SK-N-SH treated with all-trans-retinoic acid at 6 μM for 48 hours (cell line): ENCODE results near the gene ANKRD13D.

Experiments used
- ARNTL ChIP-seq: fragments of 450-650 bp; formaldehyde crosslinking; IDR thresholded peaks from 2 replicates; pipeline ENCODE4 v1.5.0; 2020; ENCODE audit warnings: low read depth, mild to moderate bottlenecking, moderate library complexity, borderline replicate concordance
- ESRRG ChIP-seq: fragments of 250-450 bp; sonication (Bioruptor Pico); IDR thresholded peaks from 2 replicates; pipeline ENCODE4 v1.6.1; 2021; ENCODE audit warnings: mild to moderate bottlenecking
- GLIS3 ChIP-seq: fragments of 250-450 bp; sonication (Bioruptor Pico); IDR thresholded peaks from 2 replicates; pipeline ENCODE4 v1.5.0; 2020; ENCODE audit warnings: mild to moderate bottlenecking, moderate library complexity
- ISL1 ChIP-seq: fragments of 250-450 bp; sonication (Bioruptor Pico); IDR thresholded peaks from 2 replicates; pipeline ENCODE4 v2.1.2; 2022; ENCODE audit warnings: mild to moderate bottlenecking, moderate library complexity
- OSR1 ChIP-seq: fragments of 250-450 bp; sonication (Bioruptor Pico); IDR thresholded peaks from 2 replicates; pipeline ENCODE4 v1.8.0; 2022; ENCODE audit warnings: moderate library complexity, mild to moderate bottlenecking, inconsistent platforms
- SNAI2 ChIP-seq: fragments of 250-450 bp; sonication (Bioruptor Pico); IDR thresholded peaks from 2 replicates; pipeline ENCODE4 v1.5.0; 2020; ENCODE audit warnings: mild to moderate bottlenecking, moderate library complexity
- TCF4 ChIP-seq: fragments of 250-450 bp; sonication (Bioruptor Pico); IDR thresholded peaks from 2 replicates; pipeline ENCODE4 v1.8.0; 2021; ENCODE audit warnings: mild to moderate bottlenecking, moderate library complexity, borderline replicate concordance
- ZFP3 ChIP-seq: fragments of 250-450 bp; sonication (Bioruptor Pico); IDR thresholded peaks from 2 replicates; pipeline ENCODE4 v1.5.0; 2020; ENCODE audit warnings: mild to moderate bottlenecking, moderate library complexity
- ZNF565 ChIP-seq: fragments of 450-650 bp; formaldehyde crosslinking; conservative IDR thresholded peaks from 2 replicates; pipeline ENCODE4 v1.5.0; 2020; ENCODE audit warnings: low read depth, mild to moderate bottlenecking, moderate library complexity
- TF ChIP-seq, protein P1 (sequence below): fragments of 250-450 bp; sonication (Bioruptor Pico); IDR thresholded peaks from 2 replicates; pipeline ENCODE4 v1.8.0; 2020; ENCODE audit warnings: mild to moderate bottlenecking, moderate library complexity, borderline replicate concordance
- TF ChIP-seq, protein P2 (sequence below): fragments of 250-450 bp; sonication (Bioruptor Pico); IDR thresholded peaks from 2 replicates; pipeline ENCODE4 v1.5.0; 2020; ENCODE audit warnings: mild to moderate bottlenecking, moderate library complexity
- TF ChIP-seq, protein P3 (sequence below): fragments of 250-450 bp; sonication (Bioruptor Pico); IDR thresholded peaks from 2 replicates; pipeline ENCODE4 v1.8.0; 2021; ENCODE audit warnings: low read depth, mild to moderate bottlenecking, moderate library complexity, borderline replicate concordance

DNA sequence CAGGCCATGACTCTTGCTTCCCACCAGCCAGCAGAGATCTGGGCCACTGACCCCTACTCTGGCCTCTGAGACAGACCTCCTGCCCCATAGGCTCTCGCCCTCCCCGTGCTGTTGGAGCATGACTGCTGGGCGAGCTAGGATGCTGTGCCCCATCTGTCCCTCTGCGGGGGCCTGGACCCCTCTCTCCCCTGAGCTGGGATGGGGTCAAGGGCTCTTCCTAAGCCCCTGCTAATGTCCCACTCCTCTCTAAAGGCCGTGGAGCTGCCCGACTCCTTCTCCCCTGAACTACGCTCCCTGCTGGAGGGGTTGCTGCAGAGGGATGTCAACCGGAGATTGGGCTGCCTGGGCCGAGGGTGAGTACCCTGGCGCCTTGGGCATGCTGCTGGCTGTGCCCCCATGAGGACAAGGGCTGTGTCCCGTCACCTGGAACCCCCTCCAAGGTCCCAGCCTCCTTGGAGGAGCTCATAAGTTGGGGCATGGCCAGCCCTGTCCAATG lies 6.2 kb upstream of the ANKRD13D start:
- TF ChIP-seq, protein P1, sequence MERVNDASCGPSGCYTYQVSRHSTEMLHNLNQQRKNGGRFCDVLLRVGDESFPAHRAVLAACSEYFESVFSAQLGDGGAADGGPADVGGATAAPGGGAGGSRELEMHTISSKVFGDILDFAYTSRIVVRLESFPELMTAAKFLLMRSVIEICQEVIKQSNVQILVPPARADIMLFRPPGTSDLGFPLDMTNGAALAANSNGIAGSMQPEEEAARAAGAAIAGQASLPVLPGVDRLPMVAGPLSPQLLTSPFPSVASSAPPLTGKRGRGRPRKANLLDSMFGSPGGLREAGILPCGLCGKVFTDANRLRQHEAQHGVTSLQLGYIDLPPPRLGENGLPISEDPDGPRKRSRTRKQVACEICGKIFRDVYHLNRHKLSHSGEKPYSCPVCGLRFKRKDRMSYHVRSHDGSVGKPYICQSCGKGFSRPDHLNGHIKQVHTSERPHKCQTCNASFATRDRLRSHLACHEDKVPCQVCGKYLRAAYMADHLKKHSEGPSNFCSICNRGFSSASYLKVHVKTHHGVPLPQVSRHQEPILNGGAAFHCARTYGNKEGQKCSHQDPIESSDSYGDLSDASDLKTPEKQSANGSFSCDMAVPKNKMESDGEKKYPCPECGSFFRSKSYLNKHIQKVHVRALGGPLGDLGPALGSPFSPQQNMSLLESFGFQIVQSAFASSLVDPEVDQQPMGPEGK (CRISPR knock-in tag): no peak
- TF ChIP-seq GLIS3 (CRISPR knock-in tag): no peak
- TF ChIP-seq TCF4 (CRISPR knock-in tag): no peak
- no peak for TF ChIP-seq ZFP3 (CRISPR knock-in tag)
- no peak for TF ChIP-seq ESRRG
- TF ChIP-seq SNAI2 (CRISPR knock-in tag): no peak
- TF ChIP-seq, protein P2, sequence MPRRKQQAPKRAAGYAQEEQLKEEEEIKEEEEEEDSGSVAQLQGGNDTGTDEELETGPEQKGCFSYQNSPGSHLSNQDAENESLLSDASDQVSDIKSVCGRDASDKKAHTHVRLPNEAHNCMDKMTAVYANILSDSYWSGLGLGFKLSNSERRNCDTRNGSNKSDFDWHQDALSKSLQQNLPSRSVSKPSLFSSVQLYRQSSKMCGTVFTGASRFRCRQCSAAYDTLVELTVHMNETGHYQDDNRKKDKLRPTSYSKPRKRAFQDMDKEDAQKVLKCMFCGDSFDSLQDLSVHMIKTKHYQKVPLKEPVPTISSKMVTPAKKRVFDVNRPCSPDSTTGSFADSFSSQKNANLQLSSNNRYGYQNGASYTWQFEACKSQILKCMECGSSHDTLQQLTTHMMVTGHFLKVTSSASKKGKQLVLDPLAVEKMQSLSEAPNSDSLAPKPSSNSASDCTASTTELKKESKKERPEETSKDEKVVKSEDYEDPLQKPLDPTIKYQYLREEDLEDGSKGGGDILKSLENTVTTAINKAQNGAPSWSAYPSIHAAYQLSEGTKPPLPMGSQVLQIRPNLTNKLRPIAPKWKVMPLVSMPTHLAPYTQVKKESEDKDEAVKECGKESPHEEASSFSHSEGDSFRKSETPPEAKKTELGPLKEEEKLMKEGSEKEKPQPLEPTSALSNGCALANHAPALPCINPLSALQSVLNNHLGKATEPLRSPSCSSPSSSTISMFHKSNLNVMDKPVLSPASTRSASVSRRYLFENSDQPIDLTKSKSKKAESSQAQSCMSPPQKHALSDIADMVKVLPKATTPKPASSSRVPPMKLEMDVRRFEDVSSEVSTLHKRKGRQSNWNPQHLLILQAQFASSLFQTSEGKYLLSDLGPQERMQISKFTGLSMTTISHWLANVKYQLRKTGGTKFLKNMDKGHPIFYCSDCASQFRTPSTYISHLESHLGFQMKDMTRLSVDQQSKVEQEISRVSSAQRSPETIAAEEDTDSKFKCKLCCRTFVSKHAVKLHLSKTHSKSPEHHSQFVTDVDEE: no peak
- no peak for TF ChIP-seq ZNF565 (CRISPR knock-in tag)
- no peak for TF ChIP-seq ARNTL (CRISPR knock-in tag)
- TF ChIP-seq, protein P3, sequence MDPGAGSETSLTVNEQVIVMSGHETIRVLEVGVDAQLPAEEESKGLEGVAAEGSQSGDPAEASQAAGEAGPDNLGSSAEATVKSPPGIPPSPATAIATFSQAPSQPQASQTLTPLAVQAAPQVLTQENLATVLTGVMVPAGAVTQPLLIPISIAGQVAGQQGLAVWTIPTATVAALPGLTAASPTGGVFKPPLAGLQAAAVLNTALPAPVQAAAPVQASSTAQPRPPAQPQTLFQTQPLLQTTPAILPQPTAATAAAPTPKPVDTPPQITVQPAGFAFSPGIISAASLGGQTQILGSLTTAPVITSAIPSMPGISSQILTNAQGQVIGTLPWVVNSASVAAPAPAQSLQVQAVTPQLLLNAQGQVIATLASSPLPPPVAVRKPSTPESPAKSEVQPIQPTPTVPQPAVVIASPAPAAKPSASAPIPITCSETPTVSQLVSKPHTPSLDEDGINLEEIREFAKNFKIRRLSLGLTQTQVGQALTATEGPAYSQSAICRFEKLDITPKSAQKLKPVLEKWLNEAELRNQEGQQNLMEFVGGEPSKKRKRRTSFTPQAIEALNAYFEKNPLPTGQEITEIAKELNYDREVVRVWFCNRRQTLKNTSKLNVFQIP (CRISPR knock-in tag): no peak
- no peak for TF ChIP-seq ISL1
- no peak for TF ChIP-seq OSR1 (CRISPR knock-in tag)
